ENCODE data around the gene CHN2. TPM values are rescaled to one million over a fixed set of nuclear protein-coding genes. Genes with fewer than 3 reads are reported as not detected.

Gene CHN2
- total and polyA plus RNA-seq, 3 experiments from 2014 or later = 4.1 to 30.4 (median 5.3) TPM

GRCh38 chr7:29291723-29292618 lies 97.4 kb downstream of the CHN2 start:
- CTCF ChIA-PET = interaction anchor here (1.0 to 1.4 kb wide), 2 partner anchors 10 to 102 kb away, joined by 3 read pairs; no protein-coding TSS in a partner anchor
- Histone ChIP-seq H3K27ac (ENCODE audit: low read depth, low read length) (no peak overlapping the region), H3K4me3 (ENCODE audit: low read length) (no peak overlapping the region), H3K36me3 (ENCODE audit: insufficient read depth, low read length) (no peaks in the 10 kb centered on the region), H3K27me3 (ENCODE audit: insufficient read depth, low read length, poor library complexity, severe bottlenecking) (no peaks in the 10 kb centered on the region), H3K9me3 (ENCODE audit: low read length) (no peaks in the 10 kb centered on the region), H3K4me1 (ENCODE audit: insufficient read depth, low read length) (no peaks in the 10 kb centered on the region)
- DNase-seq = no peak
- H3K27ac Mint-ChIP-seq = no peak overlapping the region
- H3K36me3 Mint-ChIP-seq = peaks cover 4 to 7% (median 6%) of the 10 kb centered on the region in 3 donors
- peaks cover 8 to 29% (median 26%) of the 10 kb centered on the region in 3 donors for H3K4me1 Mint-ChIP-seq
- POLR2A ChIA-PET = no interaction called here
- no peak overlapping the region for H3K4me3 Mint-ChIP-seq
- H3K9me3 Mint-ChIP-seq = no peaks in the 10 kb centered on the region
- H3K27me3 Mint-ChIP-seq = no peaks in the 10 kb centered on the region

- Mint-ChIP-seq H3K4me1 (peaks cover 6 to 25% (median 20%) of the 10 kb centered on the region in 3 donors), H3K36me3 (peaks cover 4 to 7% (median 6%) of the 10 kb centered on the region in 3 donors), H3K9me3 (no peaks in the 10 kb centered on the region), H3K4me3 (no peak overlapping the region), H3K27me3 (no peaks in the 10 kb centered on the region), H3K27ac (peak overlapping the region in 1 of 8 donors; percentile 62)
- H3K4me3 ChIP-seq (ENCODE audit: low read length) = no peak overlapping the region
- ChIA-PET CTCF (interaction anchor here (1.4 kb wide), 1 partner anchor 11 kb away, joined by 3 read pairs; no protein-coding TSS in a partner anchor), POLR2A (no interaction called here)
- no peak overlapping the region for H3K27ac ChIP-seq (ENCODE audit: low read depth, low read length)
- no peaks in the 10 kb centered on the region for H3K36me3 ChIP-seq (ENCODE audit: insufficient read depth, low read length)
- H3K4me1 ChIP-seq (ENCODE audit: insufficient read depth, low read length) = no peaks in the 10 kb centered on the region
- no peaks in the 10 kb centered on the region for H3K9me3 ChIP-seq (ENCODE audit: low read length)
- DNase-seq = no peak
- H3K27me3 ChIP-seq (ENCODE audit: insufficient read depth, low read length, poor library complexity, severe bottlenecking) = no peaks in the 10 kb centered on the region
These were observed 98.5 kb downstream of the CHN2 start for GRCh38 chr7:29292886-29293658.

- Histone ChIP-seq H3K9me3 (ENCODE audit: low read length) (no peaks in the 10 kb centered on the region), H3K27me3 (ENCODE audit: insufficient read depth, low read length, poor library complexity, severe bottlenecking) (no peaks in the 10 kb centered on the region), H3K4me3 (ENCODE audit: low read length) (no peak overlapping the region), H3K27ac (ENCODE audit: low read depth, low read length) (no peak overlapping the region), H3K36me3 (ENCODE audit: insufficient read depth, low read length) (no peaks in the 10 kb centered on the region), H3K4me1 (ENCODE audit: insufficient read depth, low read length) (no peaks in the 10 kb centered on the region)
- H3K27me3 Mint-ChIP-seq = peaks cover 0 to 3% of the 10 kb centered on the region in 2 donors
- no peaks in the 10 kb centered on the region for H3K9me3 Mint-ChIP-seq
- CTCF ChIA-PET = interaction anchor here (1.1 kb wide), 1 partner anchor 33 kb away, joined by 3 read pairs; no protein-coding TSS in a partner anchor
- peak overlapping the region in 1 of 8 donors; percentile 36 for H3K27ac Mint-ChIP-seq
- POLR2A ChIA-PET = no interaction called here
- DNase-seq = no peak
- peaks cover 4 to 6% (median 4%) of the 10 kb centered on the region in 3 donors for H3K36me3 Mint-ChIP-seq
- H3K4me3 Mint-ChIP-seq = no peak overlapping the region
- H3K4me1 Mint-ChIP-seq = peaks cover 3 to 13% (median 9%) of the 10 kb centered on the region in 3 donors
These were observed 101.8 kb downstream of the CHN2 start for GRCh38 chr7:29296421-29296820.

- no peak for DNase-seq
- Histone ChIP-seq H3K36me3 (ENCODE audit: insufficient read depth, low read length) (no peaks in the 10 kb centered on the region), H3K27me3 (ENCODE audit: insufficient read depth, low read length, poor library complexity, severe bottlenecking) (no peaks in the 10 kb centered on the region), H3K27ac (ENCODE audit: low read depth, low read length) (no peak overlapping the region), H3K4me3 (ENCODE audit: low read length) (no peak overlapping the region), H3K9me3 (ENCODE audit: low read length) (no peaks in the 10 kb centered on the region), H3K4me1 (ENCODE audit: insufficient read depth, low read length) (no peaks in the 10 kb centered on the region)
- Mint-ChIP-seq H3K27me3 (peaks cover 0 to 3% of the 10 kb centered on the region in 2 donors), H3K4me3 (no peak overlapping the region), H3K27ac (no peak overlapping the region), H3K4me1 (peaks cover 3 to 13% (median 9%) of the 10 kb centered on the region in 3 donors), H3K9me3 (no peaks in the 10 kb centered on the region), H3K36me3 (peaks cover 4 to 6% (median 6%) of the 10 kb centered on the region in 3 donors)
- ChIA-PET CTCF (interaction anchor here (1.1 kb wide), 1 partner anchor 32 kb away, joined by 3 read pairs; no protein-coding TSS in a partner anchor), POLR2A (no interaction called here)
These were observed 102.8 kb downstream of the CHN2 start for GRCh38 chr7:29297194-29297890.

GRCh38 chr7:29299086-29299485 lies 104.5 kb downstream of the CHN2 start:
- ChIA-PET CTCF (interaction anchor here (0.8 kb wide), 1 partner anchor 26 kb away, joined by 3 read pairs; no protein-coding TSS in a partner anchor), POLR2A (no interaction called here)
- H3K27ac Mint-ChIP-seq = no peak overlapping the region

GRCh38 chr7:29300026-29300480 lies 105.5 kb downstream of the CHN2 start:
- H3K4me3 Mint-ChIP-seq = no peak overlapping the region
- H3K27me3 ChIP-seq (ENCODE audit: insufficient read depth, low read length, poor library complexity, severe bottlenecking) = no peaks in the 10 kb centered on the region
- peaks cover 0 to 2% (median 1%) of the 10 kb centered on the region in 3 donors for H3K36me3 Mint-ChIP-seq
- no peaks in the 10 kb centered on the region for H3K36me3 ChIP-seq (ENCODE audit: insufficient read depth, low read length)
- H3K27ac ChIP-seq (ENCODE audit: low read depth, low read length) = no peak overlapping the region
- ChIA-PET CTCF (no interaction called here), POLR2A (no interaction called here)
- H3K4me3 ChIP-seq (ENCODE audit: low read length) = no peak overlapping the region
- DNase-seq = no peak
- H3K27me3 Mint-ChIP-seq = peaks cover 0 to 3% of the 10 kb centered on the region in 2 donors
- H3K4me1 Mint-ChIP-seq = peaks cover 3 to 21% (median 9%) of the 10 kb centered on the region in 3 donors
- peak overlapping the region in 1 of 8 donors; percentile 17 for H3K27ac Mint-ChIP-seq
- no peaks in the 10 kb centered on the region for H3K4me1 ChIP-seq (ENCODE audit: insufficient read depth, low read length)
- no peaks in the 10 kb centered on the region for H3K9me3 Mint-ChIP-seq
- no peaks in the 10 kb centered on the region for H3K9me3 ChIP-seq (ENCODE audit: low read length)

More at GRCh38 chr7:29299086-29299485, 104.5 kb downstream of the CHN2 start:
- H3K27me3 ChIP-seq (ENCODE audit: insufficient read depth, low read length, poor library complexity, severe bottlenecking) = no peaks in the 10 kb centered on the region
- peaks cover 3 to 17% (median 9%) of the 10 kb centered on the region in 3 donors for H3K4me1 Mint-ChIP-seq
- H3K4me1 ChIP-seq (ENCODE audit: insufficient read depth, low read length) = no peaks in the 10 kb centered on the region
- H3K9me3 Mint-ChIP-seq = no peaks in the 10 kb centered on the region
- H3K27ac ChIP-seq (ENCODE audit: low read depth, low read length) = no peak overlapping the region
- H3K4me3 ChIP-seq (ENCODE audit: low read length) = no peak overlapping the region
- DNase-seq = no peak
- H3K36me3 Mint-ChIP-seq = peaks cover 4 to 6% (median 4%) of the 10 kb centered on the region in 3 donors
- peaks cover 0 to 3% of the 10 kb centered on the region in 2 donors for H3K27me3 Mint-ChIP-seq
- H3K9me3 ChIP-seq (ENCODE audit: low read length) = no peaks in the 10 kb centered on the region
- H3K36me3 ChIP-seq (ENCODE audit: insufficient read depth, low read length) = no peaks in the 10 kb centered on the region
- no peak overlapping the region for H3K4me3 Mint-ChIP-seq

- no peaks in the 10 kb centered on the region for H3K9me3 ChIP-seq (ENCODE audit: low read length)
- no peak overlapping the region for H3K4me3 ChIP-seq (ENCODE audit: low read length)
- H3K4me3 Mint-ChIP-seq = no peak overlapping the region
- no peak for DNase-seq
- peaks cover 0 to 3% of the 10 kb centered on the region in 2 donors for H3K27me3 Mint-ChIP-seq
- H3K9me3 Mint-ChIP-seq = no peaks in the 10 kb centered on the region
- ChIA-PET POLR2A (no interaction called here), CTCF (interaction anchor here (0.9 kb wide), 1 partner anchor 12 kb away, joined by 3 read pairs; no protein-coding TSS in a partner anchor)
- peaks cover 3 to 21% (median 9%) of the 10 kb centered on the region in 3 donors for H3K4me1 Mint-ChIP-seq
- no peaks in the 10 kb centered on the region for H3K36me3 ChIP-seq (ENCODE audit: insufficient read depth, low read length)
- H3K27ac ChIP-seq (ENCODE audit: low read depth, low read length) = no peak overlapping the region
- no peaks in the 10 kb centered on the region for H3K27me3 ChIP-seq (ENCODE audit: insufficient read depth, low read length, poor library complexity, severe bottlenecking)
- H3K27ac Mint-ChIP-seq = no peak overlapping the region
- peaks cover 0 to 2% (median 1%) of the 10 kb centered on the region in 3 donors for H3K36me3 Mint-ChIP-seq
- H3K4me1 ChIP-seq (ENCODE audit: insufficient read depth, low read length) = no peaks in the 10 kb centered on the region
These were observed 106.1 kb downstream of the CHN2 start for GRCh38 chr7:29300649-29301048.

Data from CD8-positive, alpha-beta memory T cell (primary cell).